Transverse colon (tissue), 3 donors: Measurements from ENCODE around the gene CARMIL1.

ENCODE experiments used
- CTCF ChIP-seq, 5 experiments: fragments of 200-600 bp in 3 of 5; fragments of 450-650 bp in 2 of 5; sonication (generic) in 3 of 5; IDR thresholded peaks; 1 replicate in 2 of 5; 2 replicates in 3 of 5; pipeline ENCODE4 v1.5.1; 2016 to 2017; ENCODE audit warnings: antibody characterized with exemption in 5 of 5, inconsistent platforms in 3 of 5, mild to moderate bottlenecking in 2 of 5, moderate library complexity in 1 of 5
- POLR2A ChIP-seq: fragments of 450-650 bp; IDR thresholded peaks from one replicate; pipeline ENCODE4 v1.6.1; 2016; ENCODE audit warnings: antibody characterized with exemption, mild to moderate bottlenecking, moderate library complexity

DNA sequence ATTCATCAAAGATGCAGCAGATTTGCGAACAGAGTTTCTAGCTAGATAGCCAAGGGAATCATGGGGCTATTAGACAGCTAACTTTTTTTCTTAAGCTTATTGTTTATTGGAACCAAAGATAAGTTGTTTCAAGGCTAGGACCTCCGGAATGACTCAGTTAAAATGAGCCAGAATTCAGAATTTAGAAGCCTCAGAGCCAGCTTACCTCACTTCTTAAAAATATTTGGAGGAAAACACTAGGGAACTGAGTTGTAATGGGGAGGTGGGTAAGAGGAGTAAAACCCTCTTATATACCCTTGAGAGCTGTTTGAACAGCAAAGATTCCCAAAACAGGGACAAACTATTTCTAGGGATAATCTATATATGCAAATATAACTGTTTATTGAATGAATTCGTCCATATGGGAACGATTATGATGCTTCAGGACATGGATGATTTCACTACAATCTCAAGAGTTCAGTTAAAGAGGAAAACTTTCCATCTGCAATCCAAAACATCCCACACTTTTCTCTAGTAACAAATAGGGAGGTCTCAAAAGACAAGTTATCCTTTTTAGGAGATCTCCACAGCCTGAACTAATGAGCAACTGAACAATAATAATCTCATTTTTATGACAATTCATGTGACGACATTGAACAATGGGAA, 12.6 kb upstream of the CARMIL1 start:
- no peak for TF ChIP-seq CTCF (IDR thresholded peaks at IDR 0.05)
- no peak for TF ChIP-seq POLR2A
